Ovary (tissue), 3 donors: ENCODE results near the gene GNAL.

Experiments
- POLR2A ChIP-seq: fragments of 450-650 bp; IDR thresholded peaks from one replicate; pipeline ENCODE4 v1.6.1; 2017; ENCODE audit warnings: antibody characterized with exemption, mild to moderate bottlenecking, moderate library complexity
- TF ChIP-seq, protein P1 (sequence below), 3 donors: fragments of 450-650 bp in 2 of 3; fragments of 200-600 bp in 1 of 3; IDR thresholded peaks; one replicate each; pipeline versions ENCODE4 v1.5.1 to v1.8.0; 2016 to 2022; ENCODE audit warnings: antibody characterized with exemption in 3 of 3, mild to moderate bottlenecking in 1 of 3
- donor health status: DM: no; HTN: no; CAD: no.

DNA sequence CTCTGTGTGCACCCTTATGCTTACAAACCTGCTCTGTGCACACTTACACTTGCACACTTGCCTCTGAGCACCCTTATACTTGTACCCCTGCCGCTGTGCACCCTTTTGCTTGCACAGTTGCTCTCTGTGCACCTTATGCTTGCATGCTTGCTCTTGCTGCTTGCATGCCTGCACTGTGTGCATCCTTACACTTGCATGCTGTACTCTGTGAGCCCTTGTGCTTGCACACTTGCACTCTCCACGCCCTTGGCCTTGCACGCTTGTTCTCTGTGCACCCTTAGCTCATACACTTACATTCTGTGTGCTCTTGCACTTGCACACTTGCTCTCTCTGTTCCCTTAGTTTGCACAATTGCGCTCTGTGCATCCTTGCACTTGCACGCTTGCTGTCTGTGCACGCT is 78.3 kb downstream of the GNAL start:
- TF ChIP-seq POLR2A, result no peak
- TF ChIP-seq, protein P1, sequence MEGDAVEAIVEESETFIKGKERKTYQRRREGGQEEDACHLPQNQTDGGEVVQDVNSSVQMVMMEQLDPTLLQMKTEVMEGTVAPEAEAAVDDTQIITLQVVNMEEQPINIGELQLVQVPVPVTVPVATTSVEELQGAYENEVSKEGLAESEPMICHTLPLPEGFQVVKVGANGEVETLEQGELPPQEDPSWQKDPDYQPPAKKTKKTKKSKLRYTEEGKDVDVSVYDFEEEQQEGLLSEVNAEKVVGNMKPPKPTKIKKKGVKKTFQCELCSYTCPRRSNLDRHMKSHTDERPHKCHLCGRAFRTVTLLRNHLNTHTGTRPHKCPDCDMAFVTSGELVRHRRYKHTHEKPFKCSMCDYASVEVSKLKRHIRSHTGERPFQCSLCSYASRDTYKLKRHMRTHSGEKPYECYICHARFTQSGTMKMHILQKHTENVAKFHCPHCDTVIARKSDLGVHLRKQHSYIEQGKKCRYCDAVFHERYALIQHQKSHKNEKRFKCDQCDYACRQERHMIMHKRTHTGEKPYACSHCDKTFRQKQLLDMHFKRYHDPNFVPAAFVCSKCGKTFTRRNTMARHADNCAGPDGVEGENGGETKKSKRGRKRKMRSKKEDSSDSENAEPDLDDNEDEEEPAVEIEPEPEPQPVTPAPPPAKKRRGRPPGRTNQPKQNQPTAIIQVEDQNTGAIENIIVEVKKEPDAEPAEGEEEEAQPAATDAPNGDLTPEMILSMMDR (IDR thresholded peaks at IDR 0.05), result no peak
